Measurements from ENCODE around the gene RIMKLA.

DNA sequence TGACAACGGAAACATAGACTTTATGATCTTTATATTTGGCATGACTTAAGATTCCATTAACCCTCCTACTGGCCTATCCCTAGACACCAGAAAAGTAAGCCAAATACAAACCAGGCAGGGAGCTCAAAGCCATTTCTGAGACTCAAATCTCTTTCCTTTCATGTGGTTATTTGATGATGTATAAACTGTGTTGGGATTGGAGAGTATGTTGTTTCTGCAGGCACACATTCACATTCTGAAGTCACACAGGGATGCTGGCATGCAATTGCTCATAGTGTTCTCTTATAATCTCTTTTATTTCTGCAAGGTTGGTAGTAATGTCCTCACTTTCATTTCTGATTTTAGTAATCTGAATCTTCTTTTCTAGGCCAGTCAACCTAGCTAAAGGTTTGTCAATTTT, 69.5 kb downstream of the RIMKLA start:
- no peak for TF ChIP-seq POLR2A (IDR thresholded peaks at IDR 0.05)
- TF ChIP-seq, protein P1, sequence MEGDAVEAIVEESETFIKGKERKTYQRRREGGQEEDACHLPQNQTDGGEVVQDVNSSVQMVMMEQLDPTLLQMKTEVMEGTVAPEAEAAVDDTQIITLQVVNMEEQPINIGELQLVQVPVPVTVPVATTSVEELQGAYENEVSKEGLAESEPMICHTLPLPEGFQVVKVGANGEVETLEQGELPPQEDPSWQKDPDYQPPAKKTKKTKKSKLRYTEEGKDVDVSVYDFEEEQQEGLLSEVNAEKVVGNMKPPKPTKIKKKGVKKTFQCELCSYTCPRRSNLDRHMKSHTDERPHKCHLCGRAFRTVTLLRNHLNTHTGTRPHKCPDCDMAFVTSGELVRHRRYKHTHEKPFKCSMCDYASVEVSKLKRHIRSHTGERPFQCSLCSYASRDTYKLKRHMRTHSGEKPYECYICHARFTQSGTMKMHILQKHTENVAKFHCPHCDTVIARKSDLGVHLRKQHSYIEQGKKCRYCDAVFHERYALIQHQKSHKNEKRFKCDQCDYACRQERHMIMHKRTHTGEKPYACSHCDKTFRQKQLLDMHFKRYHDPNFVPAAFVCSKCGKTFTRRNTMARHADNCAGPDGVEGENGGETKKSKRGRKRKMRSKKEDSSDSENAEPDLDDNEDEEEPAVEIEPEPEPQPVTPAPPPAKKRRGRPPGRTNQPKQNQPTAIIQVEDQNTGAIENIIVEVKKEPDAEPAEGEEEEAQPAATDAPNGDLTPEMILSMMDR (IDR thresholded peaks at IDR 0.05): no peak
- TF ChIP-seq EP300 (IDR thresholded peaks at IDR 0.05): no peak
